Measurements from ENCODE around the gene CBFA2T3.

Gene CBFA2T3

DNA sequence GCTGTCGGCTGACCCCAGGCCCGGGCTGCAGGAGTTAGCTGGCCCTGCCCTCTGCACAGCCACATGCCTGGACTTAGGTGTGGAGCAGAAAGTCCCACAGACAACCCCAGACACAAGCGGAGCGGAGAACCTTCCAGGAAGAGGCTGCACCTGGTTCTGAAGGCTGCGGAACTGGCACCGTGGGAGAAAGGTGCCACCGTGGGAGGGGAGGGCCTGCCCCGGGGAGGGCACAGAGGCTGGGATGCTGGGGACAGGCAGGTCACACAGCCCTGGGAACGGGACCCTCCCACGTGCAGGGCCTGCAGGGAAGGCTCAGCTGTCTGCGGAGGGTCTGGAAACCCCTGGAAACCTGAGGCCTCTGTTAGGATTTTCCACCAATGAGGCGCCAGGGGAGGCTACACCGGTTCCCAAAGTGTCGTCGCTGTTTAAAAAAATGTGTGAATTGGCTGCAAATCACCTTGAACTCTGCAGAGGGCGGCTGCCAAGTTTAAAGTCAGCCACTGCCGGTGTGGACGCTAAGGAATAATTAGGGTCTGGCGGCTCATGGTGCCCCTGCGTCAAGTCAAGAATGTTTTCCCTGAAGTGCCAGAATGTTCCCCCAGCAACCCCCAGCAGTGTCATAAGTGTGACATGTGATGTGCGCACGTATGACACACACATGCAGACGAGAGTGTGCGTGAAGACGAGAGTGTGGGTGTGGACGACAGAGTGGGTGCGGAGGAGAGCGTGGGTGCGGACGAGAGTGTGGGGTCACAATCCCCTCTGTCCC is 59.7 kb downstream of the CBFA2T3 start:
- DNase-seq: no peak
- H3K36me3 Mint-ChIP-seq (ENCODE audit: low read depth): no peaks in the 10 kb centered on the region
- H3K27ac Mint-ChIP-seq: no peak overlapping the region
- H3K4me1 Mint-ChIP-seq (ENCODE audit: low read depth): peaks cover 7% of the 10 kb centered on the region
- H3K9me3 Mint-ChIP-seq: no peaks in the 10 kb centered on the region
- no peak overlapping the region for H3K4me3 Mint-ChIP-seq
- H3K27me3 Mint-ChIP-seq: peaks cover 18% of the 10 kb centered on the region

DNA sequence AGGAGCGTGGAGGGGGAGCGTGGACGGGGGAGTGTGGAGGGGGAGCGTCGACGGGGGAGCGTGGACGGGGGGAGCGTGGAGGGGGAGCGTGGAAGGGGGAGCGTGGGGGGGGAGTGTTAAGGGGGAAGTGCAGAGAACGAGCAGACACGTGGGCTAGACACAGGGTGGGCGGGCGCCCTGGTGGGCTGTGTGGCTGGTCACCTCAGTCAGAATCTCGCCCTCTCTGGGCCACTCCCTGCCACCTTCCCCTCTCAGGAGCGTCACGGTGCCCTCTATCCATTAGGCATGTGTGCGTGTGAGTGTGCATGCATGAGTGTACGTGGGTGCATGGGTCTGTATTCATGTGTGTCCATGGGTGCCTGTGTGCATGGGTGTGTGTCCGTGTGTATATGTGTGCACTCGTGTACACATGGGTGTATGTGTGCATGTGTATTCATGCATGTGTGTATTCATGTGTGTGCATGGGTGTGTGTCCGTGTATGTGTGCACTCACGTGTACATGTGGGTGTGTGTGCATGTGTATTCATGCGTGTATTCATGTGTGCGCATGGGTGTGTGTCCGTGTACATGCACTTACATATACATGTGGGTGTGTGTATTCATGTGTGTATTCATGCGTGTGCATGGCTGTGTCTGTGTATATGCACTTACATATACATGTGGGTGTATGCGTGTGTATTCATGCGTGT is 61.2 kb downstream of the CBFA2T3 start:
- H3K27ac Mint-ChIP-seq: no peak overlapping the region
- H3K9me3 Mint-ChIP-seq: no peaks in the 10 kb centered on the region
- no peak for DNase-seq
- H3K4me1 Mint-ChIP-seq (ENCODE audit: low read depth): no peaks in the 10 kb centered on the region
- peaks cover 7% of the 10 kb centered on the region for H3K27me3 Mint-ChIP-seq
- no peak overlapping the region for H3K4me3 Mint-ChIP-seq
- no peaks in the 10 kb centered on the region for H3K36me3 Mint-ChIP-seq (ENCODE audit: low read depth)

DNA sequence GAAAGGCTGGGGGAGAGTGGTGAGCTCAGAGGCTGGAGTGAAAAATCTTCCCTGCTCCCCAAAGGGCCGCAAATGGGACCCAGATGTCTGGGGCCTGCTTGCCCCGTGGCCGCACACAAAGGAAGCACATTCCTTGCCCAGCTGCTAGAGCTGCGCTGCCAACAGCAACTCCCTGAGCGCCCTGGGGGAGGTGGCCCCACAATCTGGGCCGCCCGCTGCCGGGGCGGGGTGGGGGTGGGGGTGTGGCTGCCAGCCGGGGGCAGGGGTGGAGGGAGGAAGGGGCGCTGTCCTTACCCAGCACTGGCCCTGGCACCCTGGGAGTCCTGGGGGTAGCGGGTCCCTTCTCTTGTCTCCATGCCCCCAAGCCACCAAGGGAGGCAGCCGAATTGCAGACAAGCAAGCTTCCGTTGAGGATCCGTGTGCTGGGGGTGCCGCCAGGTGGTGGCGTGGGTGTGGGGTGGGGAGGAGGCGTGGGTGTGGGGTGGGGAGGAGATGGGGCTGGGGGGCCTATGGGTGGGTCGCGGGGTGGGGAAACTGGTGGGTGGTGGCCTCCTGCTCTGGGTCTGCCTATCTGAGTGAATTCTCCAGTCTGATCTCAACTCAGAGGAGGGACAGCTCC is 62.1 kb downstream of the CBFA2T3 start:
- Mint-ChIP-seq H3K27me3 (peaks cover 3% of the 10 kb centered on the region), H3K4me1 (ENCODE audit: low read depth) (no peaks in the 10 kb centered on the region), H3K4me3 (no peak overlapping the region), H3K27ac (no peak overlapping the region), H3K9me3 (no peaks in the 10 kb centered on the region), H3K36me3 (ENCODE audit: low read depth) (no peaks in the 10 kb centered on the region)
- no peak for DNase-seq

DNA sequence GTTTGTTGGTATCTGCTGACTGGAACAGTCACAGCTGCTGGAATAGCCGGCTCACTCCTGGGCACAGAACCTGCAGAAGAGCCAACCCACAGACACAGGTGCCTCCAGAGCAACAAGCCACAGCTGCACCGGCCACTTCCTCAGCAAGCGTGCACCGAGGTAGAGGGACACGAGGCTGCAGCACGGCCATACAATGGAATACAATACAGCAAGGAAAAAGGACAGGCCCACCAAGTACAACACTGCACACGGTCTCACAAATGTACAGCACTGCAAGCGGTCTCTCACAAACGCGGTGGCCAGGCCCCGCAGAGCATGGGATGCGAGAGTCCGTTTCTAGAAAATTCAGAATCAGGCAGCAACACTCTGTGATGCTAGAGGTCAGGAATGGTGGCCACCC is 63.1 kb downstream of the CBFA2T3 start:
- H3K9me3 Mint-ChIP-seq: no peaks in the 10 kb centered on the region
- no peak overlapping the region for H3K4me3 Mint-ChIP-seq
- H3K36me3 Mint-ChIP-seq (ENCODE audit: low read depth): no peaks in the 10 kb centered on the region
- H3K27ac Mint-ChIP-seq: no peak overlapping the region
- no peaks in the 10 kb centered on the region for H3K4me1 Mint-ChIP-seq (ENCODE audit: low read depth)
- DNase-seq: no peak
- H3K27me3 Mint-ChIP-seq: peaks cover 3% of the 10 kb centered on the region

DNA sequence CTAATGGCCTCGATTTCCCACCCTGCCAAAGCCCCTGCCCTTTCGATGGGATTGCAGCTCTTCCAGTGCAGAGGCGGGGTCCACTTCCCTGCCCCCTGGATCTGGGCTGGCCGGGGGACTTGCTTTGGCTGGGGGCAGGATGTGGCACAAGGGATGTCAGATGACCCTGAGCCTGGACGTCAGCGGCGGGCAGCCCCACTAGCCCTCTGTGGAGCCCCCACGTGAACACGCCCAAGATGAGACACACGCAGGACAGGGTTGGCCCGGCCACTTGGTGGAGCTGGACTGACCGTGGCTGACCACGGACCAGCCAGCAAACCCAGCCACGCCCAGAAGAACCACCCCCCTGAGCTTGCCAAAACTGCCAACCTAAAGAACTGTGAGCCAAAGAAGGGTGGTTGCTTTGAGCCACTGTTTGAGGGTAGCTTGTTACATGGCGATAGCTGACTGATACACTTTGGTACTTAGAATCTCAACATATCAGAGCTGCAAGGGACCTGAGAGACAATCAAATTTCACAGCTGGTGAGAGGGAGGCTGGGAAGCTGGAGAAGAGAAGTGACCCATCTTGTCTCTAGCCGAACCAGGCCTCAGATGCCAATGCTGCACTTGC is 63.9 kb downstream of the CBFA2T3 start:
- H3K27me3 Mint-ChIP-seq: peaks cover 3% of the 10 kb centered on the region

DNA sequence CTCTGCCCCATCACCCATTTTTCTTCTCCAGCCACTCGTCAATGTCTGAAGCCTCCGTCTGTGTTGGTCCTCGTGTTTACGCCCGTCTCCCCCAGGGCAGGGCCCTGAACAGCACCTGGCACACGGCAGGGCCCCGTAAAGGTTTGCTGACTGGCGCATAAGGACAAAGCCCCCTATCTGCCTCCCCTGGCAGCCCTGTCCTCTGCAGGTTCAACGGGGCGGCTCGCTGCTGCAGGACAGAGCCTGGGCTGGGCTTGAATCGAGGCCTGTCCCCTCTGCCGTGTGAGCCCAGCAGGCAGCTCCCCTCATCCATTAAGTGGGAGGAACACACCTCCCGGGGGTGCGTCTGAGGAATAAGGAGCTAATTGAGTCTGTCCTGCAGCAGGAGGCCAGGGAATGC is 64.5 kb downstream of the CBFA2T3 start:
- Mint-ChIP-seq H3K27me3 (peaks cover under 1% of the 10 kb centered on the region), H3K36me3 (ENCODE audit: low read depth) (no peaks in the 10 kb centered on the region), H3K4me3 (no peak overlapping the region), H3K4me1 (ENCODE audit: low read depth) (no peaks in the 10 kb centered on the region), H3K9me3 (no peaks in the 10 kb centered on the region), H3K27ac (no peak overlapping the region)
- DNase-seq: no peak

More for the DNA sequence above, 63.9 kb downstream of the CBFA2T3 start:
- H3K9me3 Mint-ChIP-seq: no peaks in the 10 kb centered on the region
- H3K4me1 Mint-ChIP-seq (ENCODE audit: low read depth): no peaks in the 10 kb centered on the region
- H3K36me3 Mint-ChIP-seq (ENCODE audit: low read depth): no peaks in the 10 kb centered on the region
- no peak overlapping the region for H3K4me3 Mint-ChIP-seq
- H3K27ac Mint-ChIP-seq: no peak overlapping the region
- no peak for DNase-seq

DNA sequence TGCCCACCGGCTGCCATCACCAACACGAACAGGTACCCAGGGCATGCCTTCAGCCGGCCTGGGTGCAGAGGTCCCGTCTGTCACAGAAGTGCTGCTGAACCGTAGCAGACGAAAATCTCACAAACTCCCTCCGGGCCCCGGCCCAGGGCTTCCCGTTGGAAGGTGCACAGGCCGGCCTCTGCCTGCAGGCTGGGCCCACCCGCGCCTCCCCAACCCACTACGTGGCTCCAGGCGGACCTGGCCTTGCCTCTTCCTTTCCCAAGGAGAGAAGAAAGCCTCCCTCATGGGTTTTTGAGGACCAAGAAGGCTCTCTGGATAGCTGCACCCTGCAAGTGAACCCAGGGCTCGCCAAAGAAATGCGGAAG is 65.1 kb downstream of the CBFA2T3 start:
- Mint-ChIP-seq H3K36me3 (ENCODE audit: low read depth) (no peaks in the 10 kb centered on the region), H3K9me3 (no peaks in the 10 kb centered on the region), H3K27me3 (no peaks in the 10 kb centered on the region)

DNA sequence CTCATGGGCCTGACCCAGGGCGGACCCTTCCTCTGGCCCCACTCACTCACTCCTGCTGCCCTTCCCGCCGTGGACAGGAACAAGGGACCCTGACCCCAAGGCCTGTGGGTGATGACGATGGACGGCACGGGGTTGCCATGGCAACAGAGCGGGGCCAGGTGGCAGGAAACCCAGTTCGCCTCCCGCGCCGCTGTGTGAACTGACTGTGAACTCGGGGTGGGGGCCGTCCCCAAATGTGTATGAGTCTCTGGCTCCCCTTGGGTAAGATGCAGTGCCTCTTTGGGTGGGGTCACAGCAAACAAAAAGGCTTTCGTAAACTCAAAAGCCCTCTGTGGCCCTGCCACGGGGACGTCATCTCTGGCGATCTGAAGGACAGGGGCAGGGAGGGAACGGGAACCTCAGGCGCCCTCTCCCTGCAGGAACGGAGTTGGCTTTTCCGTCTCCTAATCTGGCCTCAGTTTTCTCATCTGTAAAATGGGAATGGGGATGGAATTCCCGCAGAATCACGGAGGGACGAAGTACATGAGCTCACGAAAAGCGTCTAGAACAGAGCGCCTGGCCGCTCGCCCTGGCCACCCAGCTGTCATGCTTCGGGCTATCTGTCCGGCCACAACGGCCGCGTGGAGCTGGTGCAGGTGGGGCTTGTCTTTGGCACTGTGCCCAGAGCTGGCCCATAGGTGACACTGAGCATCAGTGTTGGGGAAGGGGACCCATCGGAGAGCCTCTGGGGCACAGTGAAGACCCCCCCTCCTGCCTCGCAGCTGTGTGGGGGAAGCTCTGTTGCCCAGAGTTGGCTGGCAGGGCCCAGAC is 65.7 kb downstream of the CBFA2T3 start:
- Mint-ChIP-seq H3K4me3 (no peak overlapping the region), H3K9me3 (no peaks in the 10 kb centered on the region), H3K27me3 (no peaks in the 10 kb centered on the region), H3K36me3 (ENCODE audit: low read depth) (no peaks in the 10 kb centered on the region), H3K4me1 (ENCODE audit: low read depth) (no peaks in the 10 kb centered on the region), H3K27ac (no peak overlapping the region)
- no peak for DNase-seq

More for the DNA sequence above, 65.1 kb downstream of the CBFA2T3 start:
- Mint-ChIP-seq H3K27ac (no peak overlapping the region), H3K4me3 (no peak overlapping the region), H3K4me1 (ENCODE audit: low read depth) (no peaks in the 10 kb centered on the region)
- no peak for DNase-seq

DNA sequence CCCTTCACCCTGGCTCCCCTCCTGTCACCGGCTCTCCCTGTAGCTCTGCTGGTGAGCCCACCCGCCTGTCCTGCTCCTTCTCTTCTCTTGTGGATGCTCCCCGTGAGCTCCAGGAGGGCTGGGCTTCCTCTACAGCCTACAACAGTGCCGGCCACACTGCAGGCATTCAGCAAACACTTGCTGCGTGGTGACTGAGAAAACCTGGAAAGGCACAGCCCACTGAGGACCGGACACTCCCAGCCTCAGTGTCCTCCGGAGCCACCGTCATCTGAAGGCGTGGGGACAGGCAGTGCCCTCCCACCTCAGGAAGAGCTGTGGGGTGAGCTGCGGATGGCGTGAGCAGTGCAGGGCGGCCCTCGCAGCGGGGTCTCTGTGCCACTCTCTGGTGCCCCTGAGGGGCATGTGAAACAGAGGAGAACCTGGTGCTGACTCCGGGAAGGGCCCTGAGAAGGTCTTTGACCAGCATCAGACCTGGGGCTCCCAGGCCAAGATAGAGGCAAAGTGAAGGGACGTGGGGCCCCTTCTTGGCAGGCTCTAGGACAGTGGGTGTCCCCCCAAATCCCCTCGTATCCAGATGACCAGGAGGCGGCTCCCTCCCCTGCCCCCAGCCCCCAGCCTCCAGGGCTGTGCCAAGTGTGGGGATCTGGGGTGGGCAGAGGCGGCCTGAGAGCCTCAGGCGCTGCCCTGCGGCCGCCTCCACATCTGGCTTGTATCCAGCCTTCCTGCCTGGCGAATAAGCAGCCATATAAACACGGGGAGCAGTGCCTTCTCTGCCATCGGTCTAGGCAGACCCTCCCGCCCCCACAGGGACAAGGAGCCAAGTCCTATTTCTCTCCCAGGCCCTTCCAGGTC is 66.5 kb downstream of the CBFA2T3 start:
- H3K27me3 Mint-ChIP-seq: no peaks in the 10 kb centered on the region
- DNase-seq: no peak
- H3K4me1 Mint-ChIP-seq (ENCODE audit: low read depth): no peaks in the 10 kb centered on the region
- H3K4me3 Mint-ChIP-seq: no peak overlapping the region
- H3K9me3 Mint-ChIP-seq: no peaks in the 10 kb centered on the region
- no peak overlapping the region for H3K27ac Mint-ChIP-seq
- no peaks in the 10 kb centered on the region for H3K36me3 Mint-ChIP-seq (ENCODE audit: low read depth)

DNA sequence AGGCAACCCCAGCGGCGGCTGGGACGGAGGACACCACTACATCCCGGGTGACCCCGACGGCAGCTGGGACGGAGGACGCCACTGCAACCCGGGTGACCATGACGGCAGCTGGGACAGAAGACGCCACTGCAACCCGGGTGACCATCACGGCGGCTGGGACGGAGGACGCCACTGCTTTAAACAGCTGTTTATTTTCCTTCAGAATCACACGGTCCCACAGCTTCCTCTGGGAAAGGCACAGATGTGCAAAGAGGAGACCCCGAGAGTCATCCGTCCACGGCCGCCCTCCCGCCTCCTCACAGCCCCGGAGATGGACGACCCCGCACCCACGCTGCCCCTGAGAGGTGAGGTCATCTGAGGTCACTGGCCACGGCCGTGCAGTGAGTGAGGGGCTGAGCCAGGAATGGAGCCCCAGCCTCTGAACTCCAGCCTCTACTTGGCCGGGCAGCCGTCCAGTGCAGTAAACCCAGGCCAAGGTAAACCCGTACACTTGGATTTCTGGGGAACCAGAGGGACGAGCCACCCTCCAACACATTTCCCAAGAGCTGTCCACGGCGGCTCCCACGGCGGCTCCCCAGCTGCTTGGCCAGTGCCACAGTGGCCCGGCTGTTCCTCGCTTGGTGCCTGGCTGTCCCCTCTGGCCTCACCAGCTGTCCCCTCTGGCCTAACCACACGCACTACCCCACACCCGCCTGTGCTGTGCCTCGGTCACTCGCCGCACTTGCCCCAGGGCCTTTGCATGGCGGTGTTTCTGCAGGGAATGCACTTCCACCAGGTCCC is 67.4 kb downstream of the CBFA2T3 start:
- Mint-ChIP-seq H3K36me3 (ENCODE audit: low read depth) (no peaks in the 10 kb centered on the region), H3K4me3 (no peak overlapping the region), H3K27me3 (no peaks in the 10 kb centered on the region), H3K27ac (no peak overlapping the region), H3K9me3 (no peaks in the 10 kb centered on the region), H3K4me1 (ENCODE audit: low read depth) (no peaks in the 10 kb centered on the region)
- DNase-seq: no peak

DNA sequence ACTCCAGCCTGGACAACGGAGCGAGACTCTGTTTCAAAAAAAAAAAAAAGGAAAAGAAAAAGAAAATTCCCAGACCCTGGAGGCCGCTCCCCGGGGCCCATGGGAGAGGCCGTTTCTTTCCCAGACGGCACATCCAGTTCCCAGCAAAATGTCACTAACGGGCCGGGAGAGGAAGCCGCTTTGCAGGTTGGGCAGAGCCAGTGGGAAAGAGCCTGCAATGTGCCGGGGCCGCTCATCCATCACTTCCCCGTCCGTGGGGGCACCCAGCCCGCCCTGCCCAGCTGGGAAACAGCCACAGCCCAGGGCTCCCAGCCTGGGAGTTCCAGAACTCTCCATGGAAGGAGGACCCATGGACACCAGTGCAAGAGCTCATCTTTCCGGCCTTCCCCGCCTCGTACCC is 68.7 kb downstream of the CBFA2T3 start:
- Mint-ChIP-seq H3K27me3 (no peaks in the 10 kb centered on the region), H3K4me1 (ENCODE audit: low read depth) (no peaks in the 10 kb centered on the region), H3K36me3 (ENCODE audit: low read depth) (no peaks in the 10 kb centered on the region), H3K9me3 (no peaks in the 10 kb centered on the region), H3K27ac (no peak overlapping the region), H3K4me3 (no peak overlapping the region)
- no peak for DNase-seq

DNA sequence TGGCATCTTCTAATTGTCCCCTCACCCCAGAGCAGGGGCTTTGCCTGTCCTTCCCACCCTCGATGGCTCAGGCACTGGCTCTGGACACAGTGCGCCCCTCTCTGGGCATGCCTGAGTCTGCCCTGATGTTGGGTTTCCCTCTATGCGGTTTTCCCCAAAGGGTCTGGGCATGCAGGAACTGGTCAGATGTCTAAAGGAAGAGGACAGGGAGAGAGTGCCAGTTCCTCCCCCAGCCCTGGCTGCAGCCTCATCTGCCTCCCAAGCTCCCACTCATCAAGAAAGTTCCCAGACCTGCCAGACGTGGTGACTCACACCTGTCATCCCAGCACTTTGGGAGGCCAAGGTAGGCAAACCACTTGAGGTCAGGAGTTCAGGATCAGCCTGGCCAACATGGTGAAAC is 69.2 kb downstream of the CBFA2T3 start:
- Mint-ChIP-seq H3K27me3 (no peaks in the 10 kb centered on the region), H3K27ac (no peak overlapping the region), H3K4me3 (no peak overlapping the region), H3K4me1 (ENCODE audit: low read depth) (no peaks in the 10 kb centered on the region), H3K36me3 (ENCODE audit: low read depth) (no peaks in the 10 kb centered on the region), H3K9me3 (no peaks in the 10 kb centered on the region)
- DNase-seq: no peak

DNA sequence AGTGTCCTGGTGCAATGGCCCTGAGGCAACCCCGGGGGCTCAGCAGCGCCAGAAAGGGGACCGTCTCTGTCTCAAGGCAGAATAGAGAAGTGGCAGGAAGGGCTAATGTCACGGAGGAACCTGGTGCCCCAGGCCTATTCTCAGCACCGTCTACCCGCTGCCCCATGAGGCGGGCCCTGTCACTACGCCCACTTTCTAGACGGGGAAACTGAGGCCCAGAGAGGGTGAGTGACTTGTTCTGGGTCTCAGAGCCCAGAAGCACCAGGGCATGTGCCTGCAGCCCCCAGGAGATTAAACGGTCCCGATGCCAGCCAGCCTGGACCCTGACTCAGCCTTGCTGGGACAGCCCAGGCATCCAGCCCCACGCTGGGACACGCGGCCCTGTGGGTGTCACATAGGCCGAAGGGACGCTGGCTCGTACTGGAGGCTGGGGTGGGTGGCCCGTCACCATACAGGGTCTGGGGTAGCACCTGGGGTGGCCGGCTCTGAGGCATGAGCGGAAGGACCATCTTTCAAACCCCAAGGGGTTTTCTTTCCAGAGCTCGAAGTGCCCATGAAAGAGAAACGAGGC is 70.4 kb downstream of the CBFA2T3 start:
- Mint-ChIP-seq H3K4me1 (ENCODE audit: low read depth) (no peaks in the 10 kb centered on the region), H3K9me3 (no peaks in the 10 kb centered on the region), H3K4me3 (no peak overlapping the region), H3K27me3 (no peaks in the 10 kb centered on the region), H3K27ac (no peak overlapping the region), H3K36me3 (ENCODE audit: low read depth) (no peaks in the 10 kb centered on the region)
- no peak for DNase-seq
